Lower leg skin (tissue), 4 donors: ENCODE results near the gene FGF23. TPM values are rescaled to one million over a fixed set of nuclear protein-coding genes. Genes with fewer than 3 reads are reported as not detected.

ENCODE experiments used
- DNase-seq, 2 donors: peaks; one replicate each; pipeline ENCODE4 v3.0.0-alpha.2; 2019; ENCODE audit warnings: low spot score in 2 of 2
- H3K4me3 ChIP-seq: fragments of 200-600 bp; sonication (generic); 2 replicates; pipeline ENCODE4 v1.5.1; 2017; ENCODE audit warnings: mild to moderate bottlenecking, low read depth; ENCODE audit not compliant: poor library complexity, severe bottlenecking
- CTCF ChIP-seq, 3 donors: fragments of 450-650 bp; IDR thresholded peaks; one replicate each; pipeline ENCODE4 v1.5.1; 2016; ENCODE audit warnings: antibody characterized with exemption in 3 of 3, mild to moderate bottlenecking in 3 of 3, moderate library complexity in 2 of 3
- POLR2A ChIP-seq, 2 donors: fragments of 450-650 bp; IDR thresholded peaks; one replicate each; pipeline ENCODE4 v1.6.1; 2016 to 2017; ENCODE audit warnings: antibody characterized with exemption in 2 of 2, mild to moderate bottlenecking in 1 of 2, moderate library complexity in 1 of 2
- WGBS, 2 donors: methylation state at CpG; one replicate each; pipeline ENCODE4 v1.1.5; 2018; 5-methylcytosine and 5-hydroxymethylcytosine counted together
- intact Hi-C: fragments of 100-400 bp; cut with DNase I; formaldehyde crosslinking; loops from one replicate; pipeline ENCODE4 v1.15.0; 2023; ENCODE audit warnings: low total_unique reads
- total RNA-seq, 4 donors: library from RNA; depleted of rRNA; stranded (reverse); fragments of >200 nt; gene quantifications; one replicate each; pipeline ENCODE4 v1.1.0, GENCODE V29; 2016

Gene FGF23
- total RNA-seq, 4 donors from 2014 or later, result not detected

DNA sequence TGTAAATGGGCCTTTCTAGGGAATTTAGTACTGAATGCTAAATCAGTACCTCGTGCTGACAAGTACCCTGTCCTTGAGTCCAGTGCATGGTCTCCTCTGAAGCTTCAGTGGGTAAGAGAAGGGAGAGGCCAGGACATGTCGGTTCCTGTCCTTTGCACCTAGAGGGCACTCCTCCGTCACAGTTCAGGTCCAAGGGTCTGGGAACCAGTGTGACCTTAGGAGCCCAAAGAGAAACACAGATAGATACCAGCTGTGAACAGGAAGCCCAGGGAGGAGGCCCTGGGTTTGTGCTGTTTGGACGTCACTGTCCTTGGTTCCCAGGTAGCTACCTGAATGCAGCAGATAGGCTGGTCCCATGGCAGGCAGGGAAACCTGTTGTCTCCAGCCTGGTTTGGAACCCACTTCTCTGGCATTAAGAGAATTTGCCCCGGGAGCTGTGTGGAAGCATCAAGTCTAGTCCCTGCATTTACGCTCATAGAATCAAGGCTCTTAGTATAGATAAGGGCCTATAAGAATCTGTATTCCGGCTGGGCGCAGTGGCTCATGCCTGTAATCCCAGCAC lies 3.9 kb upstream of the FGF23 start:
- DNase-seq, result no peak
- no peak overlapping the region for H3K4me3 ChIP-seq
- no peak for TF ChIP-seq CTCF (IDR thresholded peaks at IDR 0.05)
- TF ChIP-seq POLR2A (IDR thresholded peaks at IDR 0.05), result no peak
- intact Hi-C loops, result no loop called here
- WGBS, 2 donors, result 73 to 74% methylated on average over 8 of the region's 8 CpGs

GRCh38 chr12:4380332-4380731 lies 820 bp upstream of the FGF23 start:
- TF ChIP-seq POLR2A (IDR thresholded peaks at IDR 0.05), result no peak
- no peak for TF ChIP-seq CTCF (IDR thresholded peaks at IDR 0.05)
- WGBS, 2 donors, result 58% methylated on average over 4 of the region's 4 CpGs
- DNase-seq, result no peak

GRCh38 chr12:4378772-4379171 lies 740 bp downstream of the FGF23 start:
- intact Hi-C loops, result no loop called here
- no peak for TF ChIP-seq CTCF (IDR thresholded peaks at IDR 0.05)
- TF ChIP-seq POLR2A (IDR thresholded peaks at IDR 0.05), result no peak
- DNase-seq, result no peak
- 76 to 82% methylated on average over 1 of the region's 1 CpG for WGBS, 2 donors
- H3K4me3 ChIP-seq, result no peak overlapping the region

More at GRCh38 chr12:4380332-4380731, 820 bp upstream of the FGF23 start:
- H3K4me3 ChIP-seq, result no peak overlapping the region
- intact Hi-C loops, result no loop called here

DNA sequence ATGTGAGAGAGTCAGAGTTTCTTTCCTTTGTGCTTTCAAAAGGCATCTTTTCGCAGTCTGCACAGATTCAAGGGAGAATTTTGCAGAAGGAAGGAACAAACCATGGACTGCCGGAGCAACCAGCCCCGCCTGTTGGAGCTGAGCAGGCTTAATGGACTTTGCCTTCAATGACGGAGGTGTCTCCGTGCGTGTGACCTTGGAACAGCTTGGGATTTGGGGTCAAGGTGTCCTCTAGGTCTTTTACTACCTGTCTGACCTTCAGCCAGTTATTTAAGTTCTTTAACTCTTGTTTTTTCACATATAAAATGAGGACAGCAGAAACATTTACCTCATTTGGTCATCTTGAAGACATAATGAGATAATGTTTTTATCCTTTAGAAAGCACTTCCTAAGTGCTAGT lies 4.1 kb downstream of the FGF23 start:
- intact Hi-C loops, result no loop called here
- DNase-seq, result no peak
- WGBS, 2 donors, result 77 to 88% methylated on average over 6 of the region's 6 CpGs
- TF ChIP-seq POLR2A (IDR thresholded peaks at IDR 0.05), result no peak
- no peak for TF ChIP-seq CTCF (IDR thresholded peaks at IDR 0.05)
- no peak overlapping the region for H3K4me3 ChIP-seq

DNA sequence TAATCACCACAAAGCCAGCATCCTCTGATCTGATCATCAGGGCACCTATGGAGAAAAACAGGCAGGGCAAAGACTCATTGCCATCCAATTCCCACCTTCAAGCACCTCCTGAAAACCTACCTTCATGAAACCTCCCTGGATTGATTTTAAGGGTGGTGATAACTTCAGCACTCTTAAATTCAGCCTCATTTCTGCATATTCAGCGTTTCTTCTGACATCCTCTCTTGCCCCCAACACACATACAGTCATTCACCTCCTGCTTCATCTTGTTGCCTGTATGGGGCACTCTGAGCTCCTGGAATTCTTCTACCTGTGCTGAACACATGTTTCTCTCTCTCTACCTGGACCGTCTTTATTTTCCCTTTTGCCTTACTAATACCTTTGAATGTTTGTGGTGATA lies 6.9 kb downstream of the FGF23 start:
- no peak for TF ChIP-seq CTCF (IDR thresholded peaks at IDR 0.05)
- TF ChIP-seq POLR2A (IDR thresholded peaks at IDR 0.05), result no peak
- DNase-seq, result no peak
- 81 to 89% methylated on average over 2 of the region's 2 CpGs for WGBS, 2 donors
- intact Hi-C loops, result no loop called here
- no peak overlapping the region for H3K4me3 ChIP-seq

- H3K4me3 ChIP-seq, result no peak overlapping the region
- TF ChIP-seq CTCF (IDR thresholded peaks at IDR 0.05), result no peak
- TF ChIP-seq POLR2A (IDR thresholded peaks at IDR 0.05), result no peak
- DNase-seq, result no peak
- intact Hi-C loops, result no loop called here
- WGBS, 2 donors, result 93 to 95% methylated on average over 23 to 31 of the region's 31 CpGs
Measured at GRCh38 chr12:4370265-4370664, 9.2 kb downstream of the FGF23 start.
